ACC112 (cell line): Measurements from ENCODE around the gene LHFPL3.
"Not testable (repeated sequence)": the region's sequence is repeated elsewhere in the genome, so short reads cannot be mapped to it uniquely, and the experiment has no call there.

Source experiments
- H2AFZ ChIP-seq: fragments of 200-600 bp; sonication (generic); one replicate; pipeline ENCODE4 v1.6.0; 2017; ENCODE audit warnings: antibody characterized with exemption, low read length; ENCODE audit not compliant: unreplicated experiment
- H3K27ac ChIP-seq: fragments of 200-600 bp; sonication (generic); 2 replicates; pipeline ENCODE4 v1.5.1; 2014; ENCODE audit warnings: low read depth, mild to moderate bottlenecking, antibody characterized with exemption, low read length, moderate library complexity
- H3K27me3 ChIP-seq: fragments of 200-600 bp; sonication (generic); 2 replicates; pipeline ENCODE4 v1.6.1; 2014; ENCODE audit warnings: mild to moderate bottlenecking, antibody characterized with exemption, low read length, moderate library complexity, mixed read lengths; ENCODE audit not compliant: insufficient read depth
- H3K36me3 ChIP-seq: fragments of 200-600 bp; sonication (generic); 2 replicates; pipeline ENCODE4 v1.6.1; 2016; ENCODE audit warnings: mild to moderate bottlenecking, antibody characterized with exemption, low read length, moderate library complexity, mixed read lengths; ENCODE audit not compliant: insufficient read depth
- H3K4me1 ChIP-seq: fragments of 200-600 bp; sonication (generic); one replicate; pipeline ENCODE4 v1.6.1; 2016; ENCODE audit warnings: low read length, mixed read lengths; ENCODE audit not compliant: insufficient read depth, unreplicated experiment, control insufficient read depth
- H3K4me3 ChIP-seq: fragments of 200-600 bp; sonication (generic); 2 replicates; pipeline ENCODE4 v1.5.1; 2014; ENCODE audit warnings: mild to moderate bottlenecking, low read depth, low read length
- H3K79me2 ChIP-seq: fragments of 200-600 bp; sonication (generic); one replicate; pipeline ENCODE4 v1.6.0; 2016; ENCODE audit warnings: low read length; ENCODE audit not compliant: control insufficient read depth, unreplicated experiment, insufficient read depth

LHFPL3 gene

DNA sequence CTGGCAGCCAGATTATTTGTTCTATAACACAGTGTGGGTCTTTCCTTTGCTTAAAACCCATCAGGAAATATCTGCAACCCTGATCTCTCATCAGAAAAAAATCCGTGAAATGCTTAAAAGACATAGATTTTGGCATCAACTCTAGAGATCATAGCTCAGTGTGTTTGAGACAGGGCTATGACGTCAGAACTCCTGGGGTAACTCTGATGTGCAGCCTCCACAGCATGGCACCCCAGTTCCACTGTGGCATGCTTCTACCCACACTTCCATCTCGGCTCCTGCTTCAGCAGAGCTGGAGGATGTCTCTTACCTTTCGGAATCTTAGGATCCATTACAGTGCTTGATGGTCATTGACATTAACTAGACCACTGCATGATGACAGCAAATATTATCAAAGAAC, 205.7 kb downstream of the LHFPL3 start:
- Histone ChIP-seq H3K36me3 (no peaks in the 10 kb centered on the region), H3K27ac (no peak overlapping the region), H2AFZ (no peak overlapping the region), H3K79me2 (no peaks in the 10 kb centered on the region), H3K4me3 (no peak overlapping the region), H3K27me3 (no peaks in the 10 kb centered on the region), H3K4me1 (no peaks in the 10 kb centered on the region)

DNA sequence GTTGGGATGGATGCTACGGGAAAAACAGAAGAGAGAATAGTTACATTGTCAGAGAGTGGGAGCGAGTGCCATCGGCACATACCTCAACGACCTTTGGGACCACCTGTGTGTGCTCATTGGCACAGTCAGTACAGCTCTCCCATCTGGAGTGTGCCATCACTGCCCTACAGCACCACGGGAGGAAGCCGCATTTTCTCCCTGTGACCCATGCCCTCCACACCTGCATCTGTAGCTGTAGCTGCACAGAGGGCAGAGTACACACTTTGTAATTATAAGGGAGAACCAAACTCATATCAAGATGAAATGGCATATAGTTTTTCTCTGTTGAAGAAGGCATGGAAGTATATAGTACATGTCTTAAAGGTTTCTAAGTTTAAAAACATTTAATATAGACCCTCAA, 207.4 kb downstream of the LHFPL3 start:
- no peaks in the 10 kb centered on the region for H3K27me3 ChIP-seq
- no peak overlapping the region for H2AFZ ChIP-seq
- H3K36me3 ChIP-seq, result no peaks in the 10 kb centered on the region
- H3K27ac ChIP-seq, result no peak overlapping the region
- no peak overlapping the region for H3K4me3 ChIP-seq
- no peaks in the 10 kb centered on the region for H3K4me1 ChIP-seq
- H3K79me2 ChIP-seq, result no peaks in the 10 kb centered on the region

DNA sequence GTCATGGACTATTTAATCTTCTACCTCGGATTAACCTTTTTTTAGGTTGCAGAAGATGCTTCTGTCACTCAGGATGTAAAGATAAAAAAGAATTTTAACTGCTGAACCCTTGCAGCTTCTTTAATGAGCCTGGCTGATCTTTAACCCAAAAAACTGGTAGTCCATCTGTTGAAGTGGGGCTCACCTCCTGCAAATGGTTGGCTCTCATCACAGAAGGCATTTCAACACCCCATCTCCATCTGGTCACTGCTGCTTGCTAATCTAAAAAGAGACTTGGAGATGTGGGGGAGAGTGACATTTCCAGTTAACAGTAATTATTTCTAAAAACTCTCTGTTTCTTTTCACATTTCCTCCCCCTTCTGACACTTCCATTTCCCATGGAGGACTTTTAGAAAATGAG, 208.6 kb downstream of the LHFPL3 start:
- Histone ChIP-seq H3K27me3 (no peaks in the 10 kb centered on the region), H3K27ac (no peak overlapping the region), H3K36me3 (no peaks in the 10 kb centered on the region), H3K4me1 (no peaks in the 10 kb centered on the region), H3K79me2 (no peaks in the 10 kb centered on the region), H3K4me3 (no peak overlapping the region), H2AFZ (no peak overlapping the region)

DNA sequence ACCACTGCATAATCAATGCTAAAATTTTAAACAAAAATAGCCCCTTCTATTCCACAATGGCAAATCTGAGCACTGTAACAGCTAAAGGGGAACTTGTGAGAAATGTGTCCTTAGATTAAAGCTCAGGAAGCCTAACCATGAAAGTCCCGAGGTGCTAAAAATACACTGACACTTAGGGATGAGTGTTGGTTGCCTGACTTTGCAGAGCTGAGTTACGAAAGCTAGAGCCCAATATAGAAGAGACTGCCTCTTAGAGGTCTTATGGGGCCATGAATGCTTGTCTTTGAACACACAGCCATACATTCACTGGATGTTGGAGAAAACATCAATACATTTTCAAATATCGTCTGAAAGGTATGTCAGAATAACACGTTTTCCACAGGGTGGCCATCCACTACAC, 209.7 kb downstream of the LHFPL3 start:
- no peak overlapping the region for H3K27ac ChIP-seq
- H2AFZ ChIP-seq, result no peak overlapping the region
- no peaks in the 10 kb centered on the region for H3K27me3 ChIP-seq
- H3K79me2 ChIP-seq, result no peaks in the 10 kb centered on the region
- no peaks in the 10 kb centered on the region for H3K36me3 ChIP-seq
- H3K4me3 ChIP-seq, result no peak overlapping the region
- no peaks in the 10 kb centered on the region for H3K4me1 ChIP-seq

DNA sequence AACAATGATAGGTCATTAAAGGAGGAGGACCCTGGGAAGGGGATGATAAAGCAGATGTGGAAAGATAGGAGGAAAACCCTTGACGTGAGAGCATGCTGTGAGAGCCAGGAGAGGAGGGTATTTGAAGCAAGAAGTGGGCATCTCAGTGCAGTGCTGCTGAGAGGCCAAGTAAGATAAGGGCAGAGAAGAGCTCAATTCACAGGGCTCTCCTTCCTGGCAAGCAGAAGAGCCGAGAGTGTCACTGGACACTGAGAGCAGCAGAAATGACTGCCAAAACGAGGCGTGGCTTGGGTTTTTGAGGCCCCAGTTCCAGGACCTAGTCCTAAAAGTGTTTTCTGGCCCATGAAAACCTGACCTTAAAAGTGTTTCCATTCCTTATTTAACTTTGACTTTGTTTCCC, 213.5 kb downstream of the LHFPL3 start:
- Histone ChIP-seq H3K27ac (no peak overlapping the region), H3K79me2 (no peaks in the 10 kb centered on the region)

DNA sequence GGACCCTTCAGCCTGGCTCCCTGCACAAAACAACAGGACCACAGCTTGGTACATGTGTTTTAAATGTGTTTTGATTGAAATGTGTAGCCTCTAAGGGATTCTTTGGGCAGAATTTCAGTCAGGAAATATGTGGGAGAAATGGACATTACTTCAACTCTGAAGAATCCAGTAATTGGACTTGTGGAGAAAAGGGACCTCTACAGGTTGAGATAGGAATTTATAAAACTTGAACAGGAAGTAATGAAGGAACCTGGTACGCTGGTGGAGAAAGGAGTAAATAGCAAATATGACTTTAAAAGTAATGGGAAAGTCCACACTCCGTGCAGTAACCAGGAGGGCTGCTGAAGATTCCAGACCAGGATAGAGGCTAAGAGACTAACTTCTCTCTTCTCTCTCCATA, 220.5 kb downstream of the LHFPL3 start:
- no peaks in the 10 kb centered on the region for H3K36me3 ChIP-seq
- H3K27me3 ChIP-seq, result no peaks in the 10 kb centered on the region
- no peaks in the 10 kb centered on the region for H3K4me1 ChIP-seq
- H2AFZ ChIP-seq, result no peak overlapping the region
- no peak overlapping the region for H3K27ac ChIP-seq
- H3K79me2 ChIP-seq, result no peaks in the 10 kb centered on the region
- H3K4me3 ChIP-seq, result no peak overlapping the region

More for the DNA sequence above, 213.5 kb downstream of the LHFPL3 start:
- Histone ChIP-seq H3K27me3 (no peaks in the 10 kb centered on the region), H3K4me3 (no peak overlapping the region), H3K36me3 (no peaks in the 10 kb centered on the region), H3K4me1 (no peaks in the 10 kb centered on the region), H2AFZ (no peak overlapping the region)

DNA sequence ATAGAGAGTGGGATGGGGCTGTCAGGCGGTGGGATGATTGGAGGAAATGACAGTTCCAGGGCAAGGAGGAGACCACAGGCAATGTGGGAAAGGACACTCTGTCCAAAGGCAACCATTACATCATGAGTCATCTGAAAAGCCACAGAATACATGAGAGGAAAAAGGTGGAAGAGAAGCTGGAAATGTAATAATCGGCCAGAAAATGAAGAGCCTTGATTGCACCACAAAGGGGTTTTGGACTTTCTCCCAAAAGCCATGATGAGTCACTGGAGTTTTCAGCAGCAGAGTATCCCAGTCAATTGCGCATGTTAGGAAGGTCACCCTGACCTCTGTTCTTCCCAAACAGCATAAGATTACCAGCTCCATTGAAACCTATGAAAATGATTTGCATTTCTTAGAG, 222.0 kb downstream of the LHFPL3 start:
- no peaks in the 10 kb centered on the region for H3K36me3 ChIP-seq

DNA sequence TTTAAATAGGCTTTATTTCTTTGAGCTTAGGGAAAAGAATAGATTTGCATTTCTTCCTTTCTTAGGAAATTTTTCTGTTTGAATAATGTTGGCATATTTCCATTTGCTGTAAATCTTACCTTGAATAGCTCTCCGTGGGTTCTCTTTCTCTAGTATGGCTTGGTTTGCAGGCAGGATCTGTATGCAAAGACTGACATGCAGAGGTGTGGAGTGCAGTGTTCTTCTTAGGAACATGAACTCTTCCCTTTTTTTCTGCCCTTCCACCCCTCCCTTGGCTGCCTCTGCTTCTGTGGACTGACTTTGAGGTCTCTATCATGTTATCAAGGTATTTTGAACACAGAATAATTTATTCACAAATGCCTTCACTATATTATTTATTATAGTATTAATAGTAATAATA, 222.8 kb downstream of the LHFPL3 start:
- Histone ChIP-seq H3K79me2 (no peaks in the 10 kb centered on the region), H3K27ac (no peak overlapping the region), H3K4me3 (no peak overlapping the region), H3K36me3 (no peaks in the 10 kb centered on the region), H3K27me3 (no peaks in the 10 kb centered on the region), H2AFZ (no peak overlapping the region), H3K4me1 (no peaks in the 10 kb centered on the region)

More for the DNA sequence above, 222.0 kb downstream of the LHFPL3 start:
- H3K4me1 ChIP-seq, result no peaks in the 10 kb centered on the region
- H3K4me3 ChIP-seq, result no peak overlapping the region
- no peak overlapping the region for H3K27ac ChIP-seq
- no peak overlapping the region for H2AFZ ChIP-seq
- no peaks in the 10 kb centered on the region for H3K27me3 ChIP-seq
- no peaks in the 10 kb centered on the region for H3K79me2 ChIP-seq

DNA sequence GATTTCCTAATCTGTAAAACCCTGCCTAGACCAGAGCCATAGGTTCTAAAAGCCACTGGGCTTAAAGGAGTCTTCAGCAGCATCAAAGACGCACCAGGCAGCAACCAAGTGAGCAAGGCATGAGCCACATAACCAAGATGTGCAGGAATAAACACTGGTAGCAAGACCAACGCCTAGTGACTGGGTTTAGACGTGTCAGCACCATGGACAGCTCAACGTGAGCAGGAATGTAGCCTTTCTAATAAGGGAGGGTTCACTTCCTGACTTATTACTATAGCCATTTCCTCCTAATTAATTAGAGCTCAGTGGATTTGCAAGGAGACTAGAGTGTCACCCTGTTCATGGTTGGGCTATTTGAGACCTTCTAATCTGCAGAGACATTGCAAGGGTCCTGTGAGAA, 223.7 kb downstream of the LHFPL3 start:
- H3K4me3 ChIP-seq, result no peak overlapping the region
- no peaks in the 10 kb centered on the region for H3K4me1 ChIP-seq
- no peaks in the 10 kb centered on the region for H3K79me2 ChIP-seq
- no peak overlapping the region for H3K27ac ChIP-seq
- no peak overlapping the region for H2AFZ ChIP-seq
- H3K36me3 ChIP-seq, result no peaks in the 10 kb centered on the region
- no peaks in the 10 kb centered on the region for H3K27me3 ChIP-seq

DNA sequence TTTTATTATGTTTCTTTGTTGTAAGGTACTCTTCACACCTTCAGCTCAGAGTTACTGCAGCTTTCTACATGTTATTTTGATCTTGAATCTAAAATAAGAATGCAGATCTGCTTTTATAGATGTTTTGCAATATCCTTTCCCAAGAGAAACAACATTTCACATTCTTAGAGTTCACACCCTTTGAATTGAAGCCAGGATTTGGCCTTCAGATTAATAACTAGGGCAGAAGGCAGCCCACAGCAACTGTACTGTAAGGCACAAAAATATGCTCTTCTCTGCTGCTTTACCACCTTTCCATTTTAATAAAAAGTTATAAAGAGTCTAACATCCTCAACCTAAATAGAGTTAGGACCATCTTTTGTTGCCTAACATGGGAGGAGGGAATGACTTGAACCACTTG, 224.7 kb downstream of the LHFPL3 start:
- Histone ChIP-seq H3K36me3 (no peaks in the 10 kb centered on the region), H3K27me3 (no peaks in the 10 kb centered on the region), H3K4me1 (no peaks in the 10 kb centered on the region), H3K27ac (no peak overlapping the region), H3K79me2 (no peaks in the 10 kb centered on the region), H3K4me3 (no peak overlapping the region), H2AFZ (no peak overlapping the region)

DNA sequence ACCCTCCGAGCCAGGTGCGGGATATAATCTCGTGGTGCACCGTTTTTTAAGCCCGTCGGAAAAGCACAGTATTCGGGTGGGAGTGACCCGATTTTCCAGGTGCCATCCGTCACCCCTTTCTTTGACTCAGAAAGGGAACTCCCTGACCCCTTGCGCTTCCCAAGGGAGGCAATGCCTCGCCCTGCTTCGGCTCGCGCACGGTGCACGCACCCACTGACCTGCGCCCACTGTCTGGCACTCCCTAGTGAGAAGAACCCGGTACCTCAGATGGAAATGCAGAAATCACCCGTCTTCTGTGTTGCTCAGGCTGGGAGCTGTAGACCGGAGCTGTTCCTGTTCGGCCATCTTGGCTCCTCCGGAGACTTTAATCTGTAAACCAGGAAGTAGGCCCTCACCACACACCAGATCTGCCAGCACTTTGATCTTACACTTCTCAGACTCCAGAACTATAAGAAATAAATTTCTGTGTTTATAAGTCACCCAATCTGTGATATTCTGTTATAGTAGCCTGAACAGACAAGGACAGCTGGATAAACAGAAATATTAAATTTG, 235.0 kb downstream of the LHFPL3 start:
- H3K4me3 ChIP-seq, H3K27me3 ChIP-seq, H3K4me1 ChIP-seq, H3K79me2 ChIP-seq, H3K36me3 ChIP-seq, H3K27ac ChIP-seq, H2AFZ ChIP-seq: not testable (repeated sequence)
